Vagina (tissue), 2 donors: ENCODE results near the gene VSIG8.

Source experiments
- POLR2A ChIP-seq, 2 donors: fragments of 450-650 bp; IDR thresholded peaks; one replicate each; pipeline ENCODE4 v1.6.1; 2017; ENCODE audit warnings: antibody characterized with exemption in 2 of 2, mild to moderate bottlenecking in 2 of 2, moderate library complexity in 2 of 2
- TF ChIP-seq, protein P1 (sequence below), 3 experiments: fragments of 450-650 bp in 2 of 3; fragments of 200-600 bp in 1 of 3; sonication (generic) in 1 of 3; IDR thresholded peaks; one replicate each; pipeline ENCODE4 v1.5.1; 2017 to 2019; ENCODE audit warnings: antibody characterized with exemption in 3 of 3, mild to moderate bottlenecking in 2 of 3, moderate library complexity in 2 of 3

DNA sequence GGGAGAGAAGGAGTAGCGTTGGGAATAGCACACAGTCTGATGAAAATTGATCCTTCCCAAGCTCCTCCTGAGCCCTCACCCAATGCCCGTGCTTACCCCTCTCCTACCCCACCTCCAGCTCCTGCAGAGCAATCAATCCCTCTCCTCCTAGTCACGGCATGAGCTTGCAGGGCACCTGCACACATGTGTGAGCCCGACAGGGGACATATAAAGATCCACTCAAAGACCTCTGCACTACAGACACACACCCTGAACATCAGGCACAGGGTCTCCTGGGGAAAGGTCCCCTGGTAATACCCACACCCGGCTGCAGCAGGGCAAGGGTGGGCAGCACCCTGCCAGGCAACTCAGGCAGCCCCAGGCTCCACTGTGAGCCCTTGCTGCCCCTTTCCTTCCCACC lies 426 bp downstream of the VSIG8 start:
- no peak for TF ChIP-seq POLR2A (IDR thresholded peaks at IDR 0.05)
- TF ChIP-seq, protein P1, sequence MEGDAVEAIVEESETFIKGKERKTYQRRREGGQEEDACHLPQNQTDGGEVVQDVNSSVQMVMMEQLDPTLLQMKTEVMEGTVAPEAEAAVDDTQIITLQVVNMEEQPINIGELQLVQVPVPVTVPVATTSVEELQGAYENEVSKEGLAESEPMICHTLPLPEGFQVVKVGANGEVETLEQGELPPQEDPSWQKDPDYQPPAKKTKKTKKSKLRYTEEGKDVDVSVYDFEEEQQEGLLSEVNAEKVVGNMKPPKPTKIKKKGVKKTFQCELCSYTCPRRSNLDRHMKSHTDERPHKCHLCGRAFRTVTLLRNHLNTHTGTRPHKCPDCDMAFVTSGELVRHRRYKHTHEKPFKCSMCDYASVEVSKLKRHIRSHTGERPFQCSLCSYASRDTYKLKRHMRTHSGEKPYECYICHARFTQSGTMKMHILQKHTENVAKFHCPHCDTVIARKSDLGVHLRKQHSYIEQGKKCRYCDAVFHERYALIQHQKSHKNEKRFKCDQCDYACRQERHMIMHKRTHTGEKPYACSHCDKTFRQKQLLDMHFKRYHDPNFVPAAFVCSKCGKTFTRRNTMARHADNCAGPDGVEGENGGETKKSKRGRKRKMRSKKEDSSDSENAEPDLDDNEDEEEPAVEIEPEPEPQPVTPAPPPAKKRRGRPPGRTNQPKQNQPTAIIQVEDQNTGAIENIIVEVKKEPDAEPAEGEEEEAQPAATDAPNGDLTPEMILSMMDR (IDR thresholded peaks at IDR 0.05) = no peak
